Spleen (tissue), 11 donors: ENCODE measurements around the gene PCBD1. TPM values are rescaled to one million over a fixed set of nuclear protein-coding genes. Genes with fewer than 3 reads are reported as not detected.
A peak's percentile ranks its signal among the peaks of the same experiment; 100 is the strongest.

Source experiments
- DNase-seq: peaks from one replicate; pipeline ENCODE4 v3.0.0-alpha.2; 2020
- H3K27ac ChIP-seq, 8 donors: fragments of 200-600 bp; sonication (generic) in 7 of 8; 1 replicate in 4 of 8; 2 replicates in 4 of 8; pipeline versions ENCODE4 v1.5.0 to v1.8.0; 2016 to 2021; ENCODE audit warnings: inconsistent platforms in 4 of 8, mild to moderate bottlenecking in 4 of 8, moderate library complexity in 1 of 8
- H3K27me3 ChIP-seq, 7 donors: fragments of 200-600 bp; sonication (generic) in 6 of 7; replicated peaks in 1 of 7; 1 replicate in 4 of 7; 2 replicates in 3 of 7; pipeline versions ENCODE4 v1.5.0 to v1.8.0; 2016 to 2021; ENCODE audit warnings: inconsistent platforms in 3 of 7, mild to moderate bottlenecking in 1 of 7
- H3K36me3 ChIP-seq, 6 donors: fragments of 200-600 bp; sonication (generic) in 5 of 6; 1 replicate in 4 of 6; 2 replicates in 2 of 6; pipeline versions ENCODE4 v1.5.0 to v1.8.0; 2016 to 2021; ENCODE audit warnings: inconsistent platforms in 2 of 6
- H3K4me1 ChIP-seq, 6 donors: fragments of 200-600 bp; sonication (generic) in 5 of 6; 1 replicate in 3 of 6; 2 replicates in 3 of 6; pipeline versions ENCODE4 v1.5.0 to v1.8.0; 2016 to 2021; ENCODE audit warnings: inconsistent platforms in 3 of 6
- H3K4me3 ChIP-seq, 8 donors: fragments of 200-600 bp; sonication (generic) in 7 of 8; 1 replicate in 4 of 8; 2 replicates in 4 of 8; pipeline versions ENCODE4 v1.5.0 to v1.8.0; 2016 to 2021; ENCODE audit warnings: inconsistent platforms in 4 of 8, mild to moderate bottlenecking in 4 of 8, moderate library complexity in 2 of 8
- H3K9me3 ChIP-seq, 8 donors: fragments of 200-600 bp; sonication (generic) in 7 of 8; 1 replicate in 4 of 8; 2 replicates in 4 of 8; pipeline versions ENCODE4 v1.5.0 to v1.8.0; 2016 to 2021; ENCODE audit warnings: inconsistent platforms in 4 of 8
- POLR2A ChIP-seq, 3 donors: fragments of 450-650 bp; IDR thresholded peaks; one replicate each; pipeline ENCODE4 v1.5.1; 2017; ENCODE audit warnings: antibody characterized with exemption in 3 of 3, mild to moderate bottlenecking in 1 of 3
- POLR2AphosphoS5 ChIP-seq, 3 donors: sonication (generic); formaldehyde crosslinking; IDR thresholded peaks; one replicate each; pipeline ENCODE4 v1.5.1; 2017; ENCODE audit warnings: antibody characterized with exemption in 3 of 3
- WGBS, 5 donors: extraction: QIAGEN DNeasy Blood & Tissue Kit in 3 of 5; methylation state at CpG; one replicate each; pipeline versions ENCODE4 v1.1.5 to v1.1.7; 2013 to 2018; 5-methylcytosine and 5-hydroxymethylcytosine counted together
- intact Hi-C: fragments of 100-400 bp; cut with DNase I; formaldehyde crosslinking; loops from one replicate; pipeline ENCODE4 v1.15.0; 2023; ENCODE audit warnings: low total_unique reads
- polyA plus RNA-seq, 3 donors: library from polyadenylated mRNA; stranded (reverse); fragments of 200-250 nt; gene quantifications; one replicate each; pipeline ENCODE4 v1.2.1, GENCODE V29; 2013
- total RNA-seq, 7 donors: library from RNA; depleted of rRNA in 3 of 7; stranded (reverse); fragments of >200 nt in 3 of 7; fragmentation: NEBNext Ultra II Directional in 4 of 7; extraction: Animal tissue kit (Norgen Biotek cat#: 25700) in 4 of 7; gene quantifications; one replicate each; pipeline versions ENCODE4 v1.1.0 to v1.2.1, GENCODE V29; 2016 to 2021
- TF ChIP-seq, protein P1 (sequence below), 11 experiments: fragments of 200-600 bp in 7 of 11; fragments of 450-650 bp in 4 of 11; sonication (generic) in 4 of 11; IDR thresholded peaks in 8 of 11; conservative IDR thresholded peaks in 3 of 11; 1 replicate in 7 of 11; 2 replicates in 4 of 11; pipeline versions ENCODE4 v1.4.0 to v1.8.0; 2016 to 2021; ENCODE audit warnings: antibody characterized with exemption in 11 of 11, inconsistent platforms in 4 of 11, mild to moderate bottlenecking in 1 of 11
- donor health status: healthy with polysubstance abuse.
- donor health status: DM: no; HTN: no; CAD: no; lungs with moderate emphysema.
- donor health status: DM: no; HTN: no; CAD: no.
- donor health status: Bipolar disorder and iron deficiency.
- donor health status: healthy.
- donor health status: DM: no; HTN: no; CAD: no.
- donor health status: DM: yes; HTN: yes; CAD: no.

PCBD1 gene
- total and polyA plus RNA-seq, 10 donors, result 24.5 to 45.6 (median 30.7) TPM

DNA sequence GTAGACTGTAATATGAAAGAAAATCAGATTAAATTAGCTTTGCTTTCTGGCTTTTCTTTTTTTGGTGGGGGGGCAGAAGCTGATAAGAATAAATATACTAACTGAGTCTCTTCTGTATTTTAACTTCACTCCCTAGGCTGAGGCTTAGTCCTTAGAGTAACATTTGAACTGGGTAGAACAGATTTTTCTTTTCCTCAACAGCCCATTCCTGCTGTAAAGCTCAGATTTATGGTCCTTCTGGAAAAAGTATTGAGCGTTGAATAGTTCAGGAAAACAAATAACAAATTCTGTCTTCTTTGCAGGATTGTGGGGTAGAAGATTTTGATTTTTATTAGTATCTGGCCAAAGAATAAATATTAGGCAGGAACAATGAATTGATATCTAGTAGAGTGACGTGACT, 54.8 kb downstream of the PCBD1 start:
- H3K27me3 ChIP-seq, result no peaks in the 10 kb centered on the region
- intact Hi-C loops, result no loop called here
- H3K4me3 ChIP-seq, result no peak overlapping the region
- peaks cover 0 to 11% (median 6%) of the 10 kb centered on the region in 8 donors for H3K9me3 ChIP-seq
- H3K27ac ChIP-seq, result peak overlapping the region in 1 of 8 donors; percentile 5
- TF ChIP-seq, protein P1, sequence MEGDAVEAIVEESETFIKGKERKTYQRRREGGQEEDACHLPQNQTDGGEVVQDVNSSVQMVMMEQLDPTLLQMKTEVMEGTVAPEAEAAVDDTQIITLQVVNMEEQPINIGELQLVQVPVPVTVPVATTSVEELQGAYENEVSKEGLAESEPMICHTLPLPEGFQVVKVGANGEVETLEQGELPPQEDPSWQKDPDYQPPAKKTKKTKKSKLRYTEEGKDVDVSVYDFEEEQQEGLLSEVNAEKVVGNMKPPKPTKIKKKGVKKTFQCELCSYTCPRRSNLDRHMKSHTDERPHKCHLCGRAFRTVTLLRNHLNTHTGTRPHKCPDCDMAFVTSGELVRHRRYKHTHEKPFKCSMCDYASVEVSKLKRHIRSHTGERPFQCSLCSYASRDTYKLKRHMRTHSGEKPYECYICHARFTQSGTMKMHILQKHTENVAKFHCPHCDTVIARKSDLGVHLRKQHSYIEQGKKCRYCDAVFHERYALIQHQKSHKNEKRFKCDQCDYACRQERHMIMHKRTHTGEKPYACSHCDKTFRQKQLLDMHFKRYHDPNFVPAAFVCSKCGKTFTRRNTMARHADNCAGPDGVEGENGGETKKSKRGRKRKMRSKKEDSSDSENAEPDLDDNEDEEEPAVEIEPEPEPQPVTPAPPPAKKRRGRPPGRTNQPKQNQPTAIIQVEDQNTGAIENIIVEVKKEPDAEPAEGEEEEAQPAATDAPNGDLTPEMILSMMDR (IDR thresholded peaks at IDR 0.05 in 8 of 11, conservative IDR thresholded peaks at IDR 0.05 in 3 of 11), result no peak
- TF ChIP-seq POLR2AphosphoS5 (IDR thresholded peaks at IDR 0.05) (no peak), POLR2A (IDR thresholded peaks at IDR 0.05) (no peak)
- no peak for DNase-seq
- 66 to 99% (median 95%) methylated on average over 2 of the region's 2 CpGs for WGBS, 5 donors
- peaks cover 0 to 66% (median 3%) of the 10 kb centered on the region in 6 donors for H3K36me3 ChIP-seq
- peaks cover 0 to 60% (median 13%) of the 10 kb centered on the region in 6 donors for H3K4me1 ChIP-seq

Other genes with a start within 250 kb of the PCBD1 start
- gene ADAMTS14, start 216.1 kb downstream of the PCBD1 start, total RNA-seq, result 1 to 10 TPM in 1 of 7 donors, under 1 TPM in 6; 0.09 to 1.2 (median 0.46) TPM
- gene ADAMTS14, start 216.1 kb downstream of the PCBD1 start, polyA plus RNA-seq, result under 1 TPM; 0.26 to 0.39 (median 0.32) TPM
- gene TBATA, start 103.2 kb downstream of the PCBD1 start, total RNA-seq, result 1 to 10 TPM in 2 of 7 donors, under 1 TPM in 5; 0.56 to 2.9 (median 0.66) TPM
- under 1 TPM in 1 of 3 donors, not detected in 2; 0.45 TPM for gene TBATA, start 103.2 kb downstream of the PCBD1 start, polyA plus RNA-seq
- gene SGPL1, start 72.6 kb downstream of the PCBD1 start, total RNA-seq, result 10 to 100 TPM; 50.4 to 75.1 (median 65.8) TPM
- gene SGPL1, start 72.6 kb downstream of the PCBD1 start, polyA plus RNA-seq, result 10 to 100 TPM in 1 of 3 donors, 1 to 10 TPM in 2; 6.8 to 10.6 (median 7.8) TPM